K562 (cell line): ENCODE data around the gene CTSW. TPM values are rescaled to one million over a fixed set of nuclear protein-coding genes. Genes with fewer than 3 reads are reported as not detected.

Experiments
- BACH1 ChIP-seq: fragments of 200-800 bp; sonication (Bioruptor generic); IDR thresholded peaks from 2 replicates; pipeline ENCODE4 v1.6.1; 2016; ENCODE audit warnings: missing genetic modification characterization, missing compliant biosample characterization
- BMI1 ChIP-seq: fragments of 150-350 bp; IDR thresholded peaks from 2 replicates; pipeline ENCODE4 v1.6.1; 2014; ENCODE audit warnings: low read length
- CGGBP1 ChIP-seq: fragments of 250-450 bp; sonication (Bioruptor Pico); IDR thresholded peaks from 2 replicates; pipeline ENCODE4 v1.9.0; 2021; ENCODE audit warnings: mild to moderate bottlenecking
- DEAF1 ChIP-seq: fragments of 450-650 bp; formaldehyde crosslinking; IDR thresholded peaks from 2 replicates; pipeline ENCODE4 v1.4.0; 2020; ENCODE audit warnings: mild to moderate bottlenecking, moderate library complexity
- FIP1L1 ChIP-seq: fragments of 200-400 bp; formaldehyde crosslinking; IDR thresholded peaks from 2 replicates; pipeline ENCODE4 v1.6.1; 2018; ENCODE audit warnings: mild to moderate bottlenecking, low read depth, low read length; ENCODE audit not compliant: poor library complexity, severe bottlenecking
- NELFE ChIP-seq: IDR thresholded peaks from 2 replicates; pipeline ENCODE4 v1.6.1; 2011; ENCODE audit warnings: mild to moderate bottlenecking; ENCODE audit not compliant: insufficient read depth, insufficient read length
- NFATC3 ChIP-seq: fragments of 450-650 bp; IDR thresholded peaks from 2 replicates; pipeline ENCODE4 v1.6.1; 2017; ENCODE audit warnings: mild to moderate bottlenecking
- SIN3A ChIP-seq, 2 experiments: fragments of 150-350 bp in 1 of 2; IDR thresholded peaks; 2 replicates each; pipeline ENCODE4 v1.6.1; 2011 to 2016; ENCODE audit warnings: borderline replicate concordance in 2 of 2, low read depth in 2 of 2, low read length in 2 of 2, mild to moderate bottlenecking in 2 of 2, moderate library complexity in 2 of 2; ENCODE audit not compliant: control insufficient read depth in 1 of 2
- polyA plus RNA-seq, 8 experiments: library from polyadenylated mRNA; depleted of rRNA in 4 of 8; stranded (reverse) in 5 of 8; unstranded in 3 of 8; fragments of >200 nt; fragmentation: Nextera tagmentation in 2 of 8; fragmentation: Illumina TruSeq in 1 of 8; extraction: Ambion mirVana in 2 of 8; extraction: Trizol in 1 of 8; gene quantifications; 2 replicates each; pipeline versions ENCODE4 v1.2.1 to v1.2.3, GENCODE V29; 2011 to 2014; ENCODE audit warnings: inconsistent platforms in 1 of 8, missing spikeins in 1 of 8
- total RNA-seq, 7 experiments: library from RNA; depleted of rRNA in 6 of 7; stranded (reverse); fragments of >200 nt in 6 of 7; fragmentation: Illumina TruSeq in 2 of 7; extraction: Trizol in 2 of 7; gene quantifications; 2 replicates each; pipeline versions ENCODE4 v1.2.1 to v1.2.3, GENCODE V29; 2011 to 2021; ENCODE audit warnings: low replicate concordance in 1 of 7
- TF ChIP-seq, protein P1 (sequence below), 2 experiments: fragments of 150-350 bp in 1 of 2; IDR thresholded peaks; 2 replicates each; pipeline ENCODE4 v1.6.1; 2012 to 2016; ENCODE audit warnings: low read depth in 2 of 2, low read length in 2 of 2, mild to moderate bottlenecking in 1 of 2, moderate library complexity in 1 of 2
- TF ChIP-seq, protein P2 (sequence below): fragments of 250-450 bp; sonication (Bioruptor Pico); IDR thresholded peaks from 2 replicates; pipeline ENCODE4 v1.5.0; 2020; ENCODE audit warnings: mild to moderate bottlenecking
- TF ChIP-seq, protein P3 (sequence below), 3 experiments: fragments of 200-800 bp in 1 of 3; sonication (Bioruptor generic) in 1 of 3; sonication (generic) in 1 of 3; formaldehyde crosslinking in 1 of 3; IDR thresholded peaks; 2 replicates each; pipeline versions ENCODE4 v1.6.1 to v1.8.0; 2016 to 2022; ENCODE audit warnings: mild to moderate bottlenecking in 2 of 3, missing compliant biosample characterization in 2 of 3, missing genetic modification characterization in 2 of 3, missing genetic modification reagents in 1 of 3

CTSW gene
- total and polyA plus RNA-seq, 9 of the 15 experiments (the other 6 are each of a cell fraction or from before 2014, with no cell fraction given): 0.04 TPM; not detected in 8

GRCh38 chr11:65900125-65900898 is 20.7 kb downstream of the CTSW start, which contains the start of gene FOSL1 (continued):
- TF ChIP-seq, protein P1, sequence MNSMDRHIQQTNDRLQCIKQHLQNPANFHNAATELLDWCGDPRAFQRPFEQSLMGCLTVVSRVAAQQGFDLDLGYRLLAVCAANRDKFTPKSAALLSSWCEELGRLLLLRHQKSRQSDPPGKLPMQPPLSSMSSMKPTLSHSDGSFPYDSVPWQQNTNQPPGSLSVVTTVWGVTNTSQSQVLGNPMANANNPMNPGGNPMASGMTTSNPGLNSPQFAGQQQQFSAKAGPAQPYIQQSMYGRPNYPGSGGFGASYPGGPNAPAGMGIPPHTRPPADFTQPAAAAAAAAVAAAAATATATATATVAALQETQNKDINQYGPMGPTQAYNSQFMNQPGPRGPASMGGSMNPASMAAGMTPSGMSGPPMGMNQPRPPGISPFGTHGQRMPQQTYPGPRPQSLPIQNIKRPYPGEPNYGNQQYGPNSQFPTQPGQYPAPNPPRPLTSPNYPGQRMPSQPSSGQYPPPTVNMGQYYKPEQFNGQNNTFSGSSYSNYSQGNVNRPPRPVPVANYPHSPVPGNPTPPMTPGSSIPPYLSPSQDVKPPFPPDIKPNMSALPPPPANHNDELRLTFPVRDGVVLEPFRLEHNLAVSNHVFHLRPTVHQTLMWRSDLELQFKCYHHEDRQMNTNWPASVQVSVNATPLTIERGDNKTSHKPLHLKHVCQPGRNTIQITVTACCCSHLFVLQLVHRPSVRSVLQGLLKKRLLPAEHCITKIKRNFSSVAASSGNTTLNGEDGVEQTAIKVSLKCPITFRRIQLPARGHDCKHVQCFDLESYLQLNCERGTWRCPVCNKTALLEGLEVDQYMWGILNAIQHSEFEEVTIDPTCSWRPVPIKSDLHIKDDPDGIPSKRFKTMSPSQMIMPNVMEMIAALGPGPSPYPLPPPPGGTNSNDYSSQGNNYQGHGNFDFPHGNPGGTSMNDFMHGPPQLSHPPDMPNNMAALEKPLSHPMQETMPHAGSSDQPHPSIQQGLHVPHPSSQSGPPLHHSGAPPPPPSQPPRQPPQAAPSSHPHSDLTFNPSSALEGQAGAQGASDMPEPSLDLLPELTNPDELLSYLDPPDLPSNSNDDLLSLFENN (IDR thresholded peaks at IDR 0.05; ENCODE audit: low read depth in 2 of 2, low read length in 2 of 2): peak in 1 of 2 experiments; percentile 67; a peak in 1 of 4 replicates
- TF ChIP-seq, protein P2, sequence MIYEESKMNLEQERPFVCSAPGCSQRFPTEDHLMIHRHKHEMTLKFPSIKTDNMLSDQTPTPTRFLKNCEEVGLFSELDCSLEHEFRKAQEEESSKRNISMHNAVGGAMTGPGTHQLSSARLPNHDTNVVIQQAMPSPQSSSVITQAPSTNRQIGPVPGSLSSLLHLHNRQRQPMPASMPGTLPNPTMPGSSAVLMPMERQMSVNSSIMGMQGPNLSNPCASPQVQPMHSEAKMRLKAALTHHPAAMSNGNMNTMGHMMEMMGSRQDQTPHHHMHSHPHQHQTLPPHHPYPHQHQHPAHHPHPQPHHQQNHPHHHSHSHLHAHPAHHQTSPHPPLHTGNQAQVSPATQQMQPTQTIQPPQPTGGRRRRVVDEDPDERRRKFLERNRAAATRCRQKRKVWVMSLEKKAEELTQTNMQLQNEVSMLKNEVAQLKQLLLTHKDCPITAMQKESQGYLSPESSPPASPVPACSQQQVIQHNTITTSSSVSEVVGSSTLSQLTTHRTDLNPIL: no peak
- TF ChIP-seq NELFE (peak; percentile 41), BACH1 (tag) (no peak), NFATC3 (no peak), DEAF1 (CRISPR knock-in tag) (no peak), SIN3A (IDR thresholded peaks at IDR 0.05; ENCODE audit: borderline replicate concordance in 2 of 2, control insufficient read depth in 1 of 2, low read depth in 2 of 2, low read length in 2 of 2) (peak in 1 of 2 experiments; percentile 57; a peak in 1 of 4 replicates), BMI1 (no peak), CGGBP1 (CRISPR knock-in tag) (no peak), FIP1L1 (peak; percentile 34)
- TF ChIP-seq, protein P3, sequence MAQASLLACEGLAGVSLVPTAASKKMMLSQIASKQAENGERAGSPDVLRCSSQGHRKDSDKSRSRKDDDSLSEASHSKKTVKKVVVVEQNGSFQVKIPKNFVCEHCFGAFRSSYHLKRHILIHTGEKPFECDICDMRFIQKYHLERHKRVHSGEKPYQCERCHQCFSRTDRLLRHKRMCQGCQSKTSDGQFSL (CRISPR knock-in tag; IDR thresholded peaks at IDR 0.05): no peak
- TF ChIP-seq, protein P3 (tag; IDR thresholded peaks at IDR 0.05): no peak
